Fibroblast of the aortic adventitia (primary cell): ENCODE data around the gene TES. TPM values are rescaled to one million over a fixed set of nuclear protein-coding genes. Genes with fewer than 3 reads are reported as not detected.
"Not testable (repeated sequence)": the region's sequence is repeated elsewhere in the genome, so short reads cannot be mapped to it uniquely, and the experiment has no call there.

Source experiments
- DNase-seq: peaks from one replicate; pipeline ENCODE4 v3.0.0-alpha.2; 2010; ENCODE audit warnings: low read depth
- H3K4me3 ChIP-seq: 2 replicates; pipeline ENCODE4 v1.5.1; 2011; ENCODE audit warnings: low read depth, mild to moderate bottlenecking, control low read depth, low read length, moderate library complexity
- total RNA-seq: library from RNA; depleted of rRNA; stranded (reverse); fragments of >200 nt; gene quantifications from 2 replicates; pipeline ENCODE4 v1.2.3, GENCODE V29; 2012; ENCODE audit warnings: low replicate concordance
- TF ChIP-seq, protein P1 (sequence below): IDR thresholded peaks from 2 replicates; pipeline ENCODE4 v1.5.1; 2011; ENCODE audit warnings: mild to moderate bottlenecking, low read length, control low read depth, inconsistent platforms; ENCODE audit not compliant: insufficient read depth

The TES gene
- total RNA-seq, 1 donor = 61.3 TPM

DNA sequence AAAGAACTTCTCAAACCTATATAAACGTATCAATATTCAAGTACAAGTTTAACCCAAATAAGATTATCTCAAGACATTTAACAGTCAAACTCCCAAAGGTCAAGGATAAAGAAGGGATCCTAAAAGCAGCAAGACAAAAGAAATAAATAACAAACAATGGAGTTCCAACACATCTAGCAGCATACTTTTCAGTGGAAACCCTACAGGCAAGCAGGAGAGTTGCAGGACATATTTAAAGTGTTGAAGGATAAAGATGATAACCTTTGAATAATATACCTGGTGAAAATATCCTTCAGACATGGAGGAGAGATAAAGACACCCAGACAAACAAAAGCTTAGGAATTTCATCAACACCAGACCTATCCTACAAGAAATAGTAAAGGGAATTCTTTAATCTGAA, 82.8 kb downstream of the TES start:
- DNase-seq = no peak
- TF ChIP-seq, protein P1, sequence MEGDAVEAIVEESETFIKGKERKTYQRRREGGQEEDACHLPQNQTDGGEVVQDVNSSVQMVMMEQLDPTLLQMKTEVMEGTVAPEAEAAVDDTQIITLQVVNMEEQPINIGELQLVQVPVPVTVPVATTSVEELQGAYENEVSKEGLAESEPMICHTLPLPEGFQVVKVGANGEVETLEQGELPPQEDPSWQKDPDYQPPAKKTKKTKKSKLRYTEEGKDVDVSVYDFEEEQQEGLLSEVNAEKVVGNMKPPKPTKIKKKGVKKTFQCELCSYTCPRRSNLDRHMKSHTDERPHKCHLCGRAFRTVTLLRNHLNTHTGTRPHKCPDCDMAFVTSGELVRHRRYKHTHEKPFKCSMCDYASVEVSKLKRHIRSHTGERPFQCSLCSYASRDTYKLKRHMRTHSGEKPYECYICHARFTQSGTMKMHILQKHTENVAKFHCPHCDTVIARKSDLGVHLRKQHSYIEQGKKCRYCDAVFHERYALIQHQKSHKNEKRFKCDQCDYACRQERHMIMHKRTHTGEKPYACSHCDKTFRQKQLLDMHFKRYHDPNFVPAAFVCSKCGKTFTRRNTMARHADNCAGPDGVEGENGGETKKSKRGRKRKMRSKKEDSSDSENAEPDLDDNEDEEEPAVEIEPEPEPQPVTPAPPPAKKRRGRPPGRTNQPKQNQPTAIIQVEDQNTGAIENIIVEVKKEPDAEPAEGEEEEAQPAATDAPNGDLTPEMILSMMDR = peak; percentile 29
- no peak overlapping the region for H3K4me3 ChIP-seq

- TF ChIP-seq, protein P1 = no peak
- no peak for DNase-seq
- no peak overlapping the region for H3K4me3 ChIP-seq
Observed at GRCh38 chr7:116293633-116294032, 83.3 kb downstream of the TES start.

DNA sequence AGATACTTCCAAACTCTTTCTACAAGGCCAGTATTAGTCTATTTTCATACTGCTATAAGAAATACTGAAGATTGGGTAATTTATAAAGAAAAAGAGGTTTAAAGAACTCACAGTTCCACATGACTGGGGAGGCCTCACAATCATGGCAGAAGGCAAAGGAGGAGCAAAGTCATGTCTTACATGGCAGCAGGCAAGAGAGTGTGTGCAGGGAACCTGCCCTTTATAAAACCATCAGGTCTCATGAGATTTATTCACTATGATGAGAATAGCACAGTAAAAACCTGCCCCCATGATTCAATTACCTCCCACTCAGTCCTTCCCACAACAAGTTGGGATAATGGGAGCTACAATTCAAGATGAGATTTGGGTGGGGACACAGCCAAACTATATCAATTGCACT, 85.6 kb downstream of the TES start:
- not testable (repeated sequence) for DNase-seq, H3K4me3 ChIP-seq

GRCh38 chr7:116298055-116298454, 87.7 kb downstream of the TES start:
- no peak overlapping the region for H3K4me3 ChIP-seq
- TF ChIP-seq, protein P1 = no peak
- DNase-seq = no peak

- no peak overlapping the region for H3K4me3 ChIP-seq
- TF ChIP-seq, protein P1 = no peak
- DNase-seq = no peak
Observed at GRCh38 chr7:116298576-116298975, 88.2 kb downstream of the TES start.

GRCh38 chr7:116305485-116306408, 95.4 kb downstream of the TES start:
- TF ChIP-seq, protein P1 = no peak
- DNase-seq = no peak
- no peak overlapping the region for H3K4me3 ChIP-seq

- DNase-seq = no peak
- TF ChIP-seq, protein P1 = no peak
- H3K4me3 ChIP-seq = no peak overlapping the region
Observed at GRCh38 chr7:116306409-116307048, 96.2 kb downstream of the TES start.
